Psoas muscle (tissue), 8 donors: ENCODE results near the gene STX1A. TPM values are rescaled to one million over a fixed set of nuclear protein-coding genes. Genes with fewer than 3 reads are reported as not detected.

ENCODE experiments used
- ATAC-seq, 4 donors: fragments of 200-7000 bp; cut with Tn5 transposase; one replicate each; pipeline ENCODE4 v1.9.1; 2020; ENCODE audit warnings: moderate library complexity in 3 of 4, mild to moderate bottlenecking in 2 of 4
- DNase-seq, 2 donors: peaks; one replicate each; pipeline ENCODE4 v3.0.0-alpha.2; 2020
- H3K27ac ChIP-seq: fragments of 200-600 bp; one replicate; pipeline ENCODE4 v1.8.0; 2022
- H3K27me3 ChIP-seq, 3 donors: fragments of 200-600 bp in 1 of 3; one replicate each; pipeline versions ENCODE4 v1.6.1 to v1.8.0; 2013 to 2022; ENCODE audit warnings: low read length in 2 of 3, mild to moderate bottlenecking in 2 of 3, moderate library complexity in 1 of 3; ENCODE audit not compliant: insufficient read depth in 3 of 3
- H3K36me3 ChIP-seq, 2 donors: fragments of 200-600 bp in 1 of 2; one replicate each; pipeline versions ENCODE4 v1.6.1 to v1.8.0; 2013 to 2022; ENCODE audit warnings: low read depth in 1 of 2, mild to moderate bottlenecking in 1 of 2, moderate library complexity in 1 of 2; ENCODE audit not compliant: insufficient read depth in 1 of 2
- H3K4me1 ChIP-seq: fragments of 200-600 bp; one replicate; pipeline ENCODE4 v1.8.0; 2022
- H3K4me3 ChIP-seq: fragments of 200-600 bp; one replicate; pipeline ENCODE4 v1.8.0; 2022; ENCODE audit warnings: mild to moderate bottlenecking
- H3K9me3 ChIP-seq: fragments of 200-600 bp; one replicate; pipeline ENCODE4 v1.8.0; 2022
- WGBS, 3 donors: extraction: QIAGEN DNeasy Blood & Tissue Kit; methylation state at CpG; one replicate each; pipeline versions ENCODE4 v1.1.6 to v1.1.7; 2013; 5-methylcytosine and 5-hydroxymethylcytosine counted together
- intact Hi-C, 2 donors: fragments of 100-400 bp; cut with DNase I; formaldehyde crosslinking; loops; one replicate each; pipeline versions ENCODE4 v1.11.0 to v1.14.2; 2022
- long read RNA-seq, 2 donors: library from polyadenylated mRNA; unstranded; transcript quantifications; one replicate each; pipeline ENCODE4 v2.0.0, GENCODE V29; 2021
- polyA plus RNA-seq, 3 donors: library from polyadenylated mRNA; stranded (reverse); fragments of 200-250 nt; gene quantifications; one replicate each; pipeline ENCODE4 v1.2.3, GENCODE V29; 2013
- total RNA-seq, 4 donors: library from RNA; stranded (reverse); fragmentation: NEBNext Ultra II Directional in 2 of 4; extraction: Animal tissue kit (Norgen Biotek cat#: 25700) in 2 of 4; gene quantifications; one replicate each; pipeline versions ENCODE4 v1.2.1 to v1.2.4, GENCODE V29; 2021 to 2023
- TF ChIP-seq, protein P1 (sequence below): fragments of 200-600 bp; IDR thresholded peaks from one replicate; pipeline ENCODE4 v1.8.0; 2022; ENCODE audit warnings: antibody characterized with exemption
- donor health status: healthy with polysubstance abuse.
- donor health status: DM: no; HTN: no; CAD: no; lungs with moderate emphysema.
- donor health status: Bipolar disorder and iron deficiency.
- donor health status: healthy.
- donor health status: DM: yes; HTN: yes; CAD: no.
- donor health status: DM: no; HTN: no; CAD: no.
- donor health status: DM: no; HTN: no; CAD: no.
- donor health status: DM: yes; HTN: yes; CAD: no.

Gene STX1A
- 1 to 10 TPM; 1.9 to 3.6 (median 2.6) TPM for total RNA-seq
- 1 to 10 TPM; 2.3 to 5.4 (median 4.2) TPM for polyA plus RNA-seq
- long read RNA-seq, donor 1 = 0 reads
- long read RNA-seq, donor 2, partial matches to known transcripts = 0 of 2 reads
- long read RNA-seq, donor 2, other reads (novel, unspliced or antisense) = 2 of 2 reads

DNA sequence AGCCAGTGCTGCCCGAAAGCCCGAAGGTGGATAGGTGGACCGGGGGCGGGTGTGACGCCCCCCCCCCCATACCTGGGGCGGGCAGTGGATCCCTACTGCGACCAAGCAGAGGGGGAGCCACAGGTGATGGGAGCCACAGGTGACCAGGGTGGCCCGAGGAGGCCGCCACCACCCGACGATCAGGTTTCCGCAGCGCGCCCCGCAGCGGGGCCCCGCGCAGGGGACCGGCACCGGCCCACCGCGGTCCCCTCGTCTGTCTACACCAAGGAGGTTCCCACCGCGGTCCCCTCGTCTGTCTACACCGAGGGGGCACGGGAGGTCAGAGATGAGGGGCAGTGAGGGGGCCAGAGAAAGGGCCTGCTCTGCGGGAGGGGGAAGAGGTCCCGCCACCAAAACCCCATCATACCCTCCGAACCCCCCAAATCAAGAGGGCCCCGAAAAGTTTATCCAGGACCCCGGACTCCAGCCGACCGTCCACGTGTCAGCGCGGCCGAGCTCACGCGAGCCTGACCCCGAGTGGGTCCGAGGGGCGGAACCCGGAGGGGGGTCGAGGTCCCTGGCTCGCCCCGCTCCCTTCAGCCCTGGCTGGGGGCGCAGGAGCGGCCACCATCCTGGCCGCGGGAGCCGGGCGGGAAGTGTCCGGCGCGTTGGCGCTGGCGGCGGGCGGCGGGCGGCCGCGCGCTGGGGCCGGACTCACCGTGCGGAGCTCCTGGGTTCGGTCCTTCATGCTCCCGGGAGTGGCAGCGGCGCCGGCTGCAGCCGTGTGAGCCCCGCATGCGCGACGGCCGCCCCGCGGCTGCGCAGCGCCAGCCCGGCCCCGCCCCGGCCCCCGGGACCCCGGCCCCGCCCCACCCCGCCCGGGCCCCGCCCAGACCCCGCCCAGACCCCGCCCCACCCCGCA, at the start of gene STX1A:
STX1A (minus strand) TSS at position 765 of the 901 bp plus-strand sequence; CDS start at position 727, 38 bp downstream.
- Histone ChIP-seq H3K9me3 (no peaks in the 10 kb centered on the region), H3K27ac (no peak within 1 kb of the TSS), H3K4me1 (peaks cover 17% of the 10 kb centered on the region), H3K27me3 (no peaks in the 10 kb centered on the region), H3K36me3 (no peaks in the 10 kb centered on the region), H3K4me3 (peak within 1 kb of the TSS; percentile 94)
- DNase-seq (peak; percentile 72 to 86), ATAC-seq (peak; percentile 83 to 85 (median 84))
- intact Hi-C loops = loop anchor here in 1 of 2 donors (5.0 kb wide), 1 partner anchor 37 kb away; the partner anchor contains the start of genes BUD23 and DNAJC30
- WGBS, 3 donors = 0 to 2% (median 1%) methylated on average over 19 to 96 of the region's 96 CpGs
- TF ChIP-seq, protein P1, sequence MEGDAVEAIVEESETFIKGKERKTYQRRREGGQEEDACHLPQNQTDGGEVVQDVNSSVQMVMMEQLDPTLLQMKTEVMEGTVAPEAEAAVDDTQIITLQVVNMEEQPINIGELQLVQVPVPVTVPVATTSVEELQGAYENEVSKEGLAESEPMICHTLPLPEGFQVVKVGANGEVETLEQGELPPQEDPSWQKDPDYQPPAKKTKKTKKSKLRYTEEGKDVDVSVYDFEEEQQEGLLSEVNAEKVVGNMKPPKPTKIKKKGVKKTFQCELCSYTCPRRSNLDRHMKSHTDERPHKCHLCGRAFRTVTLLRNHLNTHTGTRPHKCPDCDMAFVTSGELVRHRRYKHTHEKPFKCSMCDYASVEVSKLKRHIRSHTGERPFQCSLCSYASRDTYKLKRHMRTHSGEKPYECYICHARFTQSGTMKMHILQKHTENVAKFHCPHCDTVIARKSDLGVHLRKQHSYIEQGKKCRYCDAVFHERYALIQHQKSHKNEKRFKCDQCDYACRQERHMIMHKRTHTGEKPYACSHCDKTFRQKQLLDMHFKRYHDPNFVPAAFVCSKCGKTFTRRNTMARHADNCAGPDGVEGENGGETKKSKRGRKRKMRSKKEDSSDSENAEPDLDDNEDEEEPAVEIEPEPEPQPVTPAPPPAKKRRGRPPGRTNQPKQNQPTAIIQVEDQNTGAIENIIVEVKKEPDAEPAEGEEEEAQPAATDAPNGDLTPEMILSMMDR = no peak

DNA sequence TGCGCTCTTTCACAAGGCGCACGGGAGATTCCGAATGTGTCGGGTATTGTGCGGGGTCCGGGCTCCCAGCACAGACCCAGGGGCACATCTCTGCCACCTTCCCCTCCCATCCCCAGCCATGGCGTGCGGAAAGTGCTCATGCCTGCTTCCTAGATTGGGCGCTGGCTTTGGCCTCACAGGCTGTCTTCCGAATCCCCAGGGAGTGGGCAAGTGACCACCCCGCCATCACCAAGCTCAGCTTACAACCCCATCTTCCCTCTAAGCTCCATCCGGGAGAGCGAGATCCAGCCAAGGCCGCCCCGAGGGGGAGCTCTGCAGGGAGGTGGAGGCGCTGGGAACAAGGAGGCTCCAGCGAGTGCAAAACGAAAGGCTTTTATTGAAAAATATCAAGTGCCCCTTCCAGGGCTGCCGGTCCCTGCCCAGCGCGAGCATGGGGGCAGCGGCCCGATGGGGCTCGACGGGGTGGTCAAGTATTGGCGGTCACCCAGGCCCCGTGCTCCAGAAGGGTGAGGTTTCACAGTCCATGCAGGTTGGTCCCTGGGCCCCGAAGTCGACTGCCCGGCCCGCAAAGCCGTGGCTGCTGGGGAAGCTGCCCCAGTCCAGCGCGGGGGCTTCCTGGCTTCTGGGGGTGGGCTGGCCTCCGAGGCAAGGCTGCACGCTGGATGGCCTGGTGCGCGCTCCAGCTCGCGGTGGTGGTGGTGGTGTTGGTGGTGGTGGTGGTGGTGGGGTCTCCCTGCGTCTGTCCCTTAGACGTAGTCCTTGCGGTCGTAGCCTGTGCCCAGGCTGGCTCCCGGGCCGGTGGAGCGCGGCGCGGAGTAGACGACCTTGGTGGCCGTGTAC, 49.4 kb upstream of the STX1A start:
- ATAC-seq (peak in 1 of 4 donors; percentile 7), DNase-seq (peak in 1 of 2 donors; percentile 39)
- TF ChIP-seq, protein P1 = no peak
- no peaks in the 10 kb centered on the region for H3K36me3 ChIP-seq
- WGBS, 3 donors = 24 to 34% (median 31%) methylated on average over 48 to 53 of the region's 53 CpGs
- H3K27ac ChIP-seq = no peak overlapping the region
- H3K9me3 ChIP-seq = no peaks in the 10 kb centered on the region
- intact Hi-C loops = loop anchor here in 1 of 2 donors (2.0 to 10.0 kb wide), 2 partner anchors 56 to 112 kb away; no protein-coding TSS in a partner anchor
- no peak overlapping the region for H3K4me3 ChIP-seq
- H3K4me1 ChIP-seq = no peaks in the 10 kb centered on the region
- peaks cover 0 to 53% (median 32%) of the 10 kb centered on the region in 3 donors for H3K27me3 ChIP-seq

DNA sequence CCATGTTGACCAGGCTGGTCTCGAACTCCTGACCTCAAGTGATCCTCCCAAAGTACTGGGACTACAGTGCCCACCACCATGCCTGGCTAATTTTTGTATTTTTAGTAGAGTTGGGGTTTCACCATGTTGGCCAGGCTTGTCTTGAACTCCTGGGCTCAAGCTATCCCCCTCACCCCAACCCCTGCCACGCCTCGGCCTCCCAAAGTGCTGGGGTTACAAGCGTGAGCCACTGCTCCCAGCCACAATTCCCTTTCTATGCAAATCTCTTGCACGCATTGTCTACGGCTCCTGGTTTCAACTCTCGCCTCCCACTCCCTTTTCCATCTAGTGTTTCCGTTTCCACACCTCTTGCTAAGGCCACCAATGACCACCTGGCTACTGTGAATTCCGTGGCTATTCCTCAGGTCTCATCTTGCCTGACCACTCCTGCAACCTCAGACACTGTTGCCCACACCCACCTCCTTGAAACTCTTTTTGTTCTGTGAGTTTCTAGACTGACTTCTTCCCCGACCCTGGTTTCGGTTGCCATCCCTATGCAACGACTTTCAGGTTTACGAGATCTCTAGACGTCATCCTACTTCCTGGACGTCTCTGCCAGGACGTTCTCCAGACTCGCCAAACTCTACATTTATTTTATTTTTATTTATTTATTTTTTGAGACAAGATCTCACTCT, 47.2 kb upstream of the STX1A start:
- DNase-seq (peak in 1 of 2 donors; percentile 12), ATAC-seq (no peak)
- no peaks in the 10 kb centered on the region for H3K36me3 ChIP-seq
- 80 to 82% (median 80%) methylated on average over 17 of the region's 17 CpGs for WGBS, 3 donors
- TF ChIP-seq, protein P1 = no peak
- H3K4me3 ChIP-seq = no peak overlapping the region
- no peaks in the 10 kb centered on the region for H3K4me1 ChIP-seq
- intact Hi-C loops = loop anchor here in 1 of 2 donors (10.0 kb wide), 1 partner anchor 58 kb away; no protein-coding TSS in a partner anchor
- no peak overlapping the region for H3K27ac ChIP-seq
- H3K27me3 ChIP-seq = peaks cover 0 to 34% (median 30%) of the 10 kb centered on the region in 3 donors
- H3K9me3 ChIP-seq = no peaks in the 10 kb centered on the region

DNA sequence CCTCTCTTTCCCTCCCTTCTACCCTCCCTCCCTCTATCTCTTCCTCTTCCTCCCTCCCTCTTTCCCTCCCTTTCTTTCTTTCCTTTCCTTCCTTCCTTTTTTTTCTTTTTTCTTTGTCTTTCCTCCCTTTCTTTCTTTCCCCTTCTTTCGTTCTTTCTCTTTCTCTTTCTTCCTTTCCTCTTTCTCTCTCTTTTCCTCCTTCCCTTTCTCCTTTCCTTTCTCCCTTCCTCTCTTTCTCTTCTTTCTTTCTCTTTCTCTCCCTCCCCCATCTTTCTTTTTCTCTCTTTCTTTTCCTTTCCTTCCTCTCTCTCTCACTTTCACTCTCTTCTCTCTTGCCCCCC, 43.2 kb upstream of the STX1A start:
- Histone ChIP-seq H3K36me3 (no peaks in the 10 kb centered on the region), H3K4me1 (peaks cover 3% of the 10 kb centered on the region), H3K27ac (no peak overlapping the region), H3K4me3 (no peak overlapping the region), H3K9me3 (no peaks in the 10 kb centered on the region), H3K27me3 (peaks cover 0 to 4% (median 0%) of the 10 kb centered on the region in 3 donors)
- DNase-seq = no peak
- TF ChIP-seq, protein P1 = no peak
- ATAC-seq = no peak
- 60 to 72% (median 65%) methylated on average over 1 of the region's 1 CpG for WGBS, 3 donors
- intact Hi-C loops = loop anchor here in 1 of 2 donors (10.0 kb wide), 1 partner anchor 62 kb away; no protein-coding TSS in a partner anchor
